ENCODE data around the gene CATSPERB.
"Not testable (repeated sequence)": the region's sequence is repeated elsewhere in the genome, so short reads cannot be mapped to it uniquely, and the experiment has no call there.

CATSPERB gene

DNA sequence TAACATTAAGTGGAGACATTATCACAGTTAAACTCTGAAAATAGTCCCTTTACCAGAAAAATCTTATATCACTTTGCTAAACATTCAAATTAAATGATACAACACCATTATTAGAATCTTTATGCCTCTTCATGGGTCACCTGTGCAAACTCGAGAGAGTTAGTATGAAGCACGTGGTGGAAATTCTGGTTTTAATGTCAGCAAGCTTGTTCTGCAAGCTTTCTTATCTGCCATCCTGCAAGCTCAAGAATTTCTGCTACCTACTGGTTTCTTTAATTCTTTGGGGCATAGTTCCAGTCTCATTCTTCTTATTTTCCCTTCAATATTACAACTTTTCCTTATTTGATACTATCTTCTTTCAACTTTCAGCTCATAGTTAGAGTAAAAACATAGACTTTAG, 868 bp downstream of the CATSPERB start:
- no peak for DNase-seq

DNA sequence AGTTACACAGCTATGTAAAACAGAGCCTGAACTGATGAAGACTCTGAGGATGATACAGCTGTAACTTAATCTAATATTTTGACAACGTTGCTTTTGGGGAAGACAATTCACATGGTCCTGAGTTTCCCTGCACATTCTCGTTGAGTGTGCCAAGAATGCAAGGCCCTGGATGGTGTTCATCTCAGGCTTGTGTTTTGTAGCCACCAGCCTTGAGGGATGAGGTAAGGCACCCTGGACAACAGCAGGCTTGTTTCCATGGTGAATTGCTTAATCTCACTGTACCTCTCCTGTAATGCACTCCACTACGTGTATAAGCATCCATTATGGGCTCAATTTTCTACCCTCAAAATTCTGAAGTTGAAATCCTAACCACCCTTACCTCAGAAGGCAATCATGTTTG, 2.1 kb downstream of the CATSPERB start:
- no peak for DNase-seq

GRCh38 chr14:91728616-91729183, 3.2 kb downstream of the CATSPERB start:
- DNase-seq, result peak; percentile 9

- peak; percentile 19 for DNase-seq
These were observed 4.8 kb downstream of the CATSPERB start for GRCh38 chr14:91727121-91727520.

DNA sequence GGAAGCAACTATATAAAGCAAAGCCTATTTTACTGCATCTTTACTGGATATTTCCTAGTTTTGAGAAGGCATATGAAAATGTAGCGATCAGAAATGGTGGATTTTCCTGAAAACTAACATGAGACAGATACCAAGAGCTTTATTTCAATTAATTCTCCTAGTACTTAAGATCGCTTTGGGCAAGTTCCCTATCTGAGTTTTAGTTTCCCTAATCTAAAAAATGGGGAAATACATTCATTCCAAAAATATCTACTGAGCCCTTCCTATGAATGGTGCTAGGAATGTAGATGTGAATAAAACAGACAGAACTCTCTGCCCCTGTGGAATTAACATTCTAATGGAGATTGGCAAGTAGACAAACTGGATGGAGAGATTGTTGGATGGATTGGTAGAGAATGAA, 8.4 kb downstream of the CATSPERB start:
- DNase-seq, result no peak

DNA sequence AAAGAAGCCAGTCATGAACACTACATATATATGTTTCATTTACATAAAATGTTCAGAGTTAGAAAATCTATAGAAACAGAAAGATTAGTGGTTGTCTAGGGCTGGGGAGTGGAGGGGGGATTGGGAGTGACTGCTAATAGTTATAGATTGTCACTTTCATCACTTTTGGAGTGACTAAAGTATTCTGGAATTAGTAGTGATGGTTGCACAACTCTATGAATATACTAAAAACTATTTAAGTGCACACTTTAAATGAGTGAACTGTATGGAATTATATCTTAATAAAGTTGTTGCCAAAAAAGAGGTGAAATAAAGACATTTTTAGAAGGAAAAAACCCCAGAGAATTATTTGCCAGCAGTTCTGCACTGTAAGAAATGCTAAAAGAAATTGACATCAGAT, 9.5 kb downstream of the CATSPERB start:
- no peak for DNase-seq

- no peak for DNase-seq
These were observed 12.0 kb downstream of the CATSPERB start for GRCh38 chr14:91719839-91720238.

DNA sequence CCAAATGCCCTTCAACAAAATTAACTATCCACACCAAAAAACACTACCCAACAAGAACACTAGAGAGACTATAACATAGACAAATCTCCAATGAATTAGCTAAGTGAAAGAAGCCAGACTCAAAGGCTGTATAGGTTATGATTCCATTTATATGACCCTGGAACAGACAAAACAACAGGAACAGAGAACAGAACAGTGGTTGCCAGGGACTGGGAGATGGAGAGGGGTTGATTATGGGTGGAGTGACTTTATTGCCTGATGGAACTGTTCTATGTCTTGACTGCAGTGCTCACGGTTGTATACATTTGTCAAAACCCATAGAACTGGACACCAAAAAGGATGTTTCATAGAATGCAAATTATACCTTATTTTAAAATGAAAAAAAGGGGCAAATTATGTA, 14.9 kb downstream of the CATSPERB start:
- DNase-seq, result no peak

DNA sequence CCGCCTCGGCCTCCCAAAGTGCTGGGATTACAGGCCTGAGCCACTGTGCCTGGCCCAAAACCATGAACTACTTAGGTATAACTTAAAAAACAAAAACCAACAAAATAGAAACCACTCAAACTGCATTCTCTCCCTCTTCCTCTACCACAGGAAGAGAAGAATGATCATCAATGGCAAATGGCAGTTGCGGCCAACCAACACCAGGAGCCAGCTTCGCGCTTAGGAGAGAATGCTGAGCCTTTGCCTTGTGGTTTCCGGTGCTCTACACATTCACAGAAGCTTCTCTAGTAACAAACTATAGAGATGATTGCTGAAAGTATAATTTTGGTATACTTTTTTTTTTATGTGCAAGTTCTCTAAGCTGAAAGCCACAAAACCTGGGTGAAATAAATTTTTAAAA, 17.1 kb downstream of the CATSPERB start:
- no peak for DNase-seq

DNA sequence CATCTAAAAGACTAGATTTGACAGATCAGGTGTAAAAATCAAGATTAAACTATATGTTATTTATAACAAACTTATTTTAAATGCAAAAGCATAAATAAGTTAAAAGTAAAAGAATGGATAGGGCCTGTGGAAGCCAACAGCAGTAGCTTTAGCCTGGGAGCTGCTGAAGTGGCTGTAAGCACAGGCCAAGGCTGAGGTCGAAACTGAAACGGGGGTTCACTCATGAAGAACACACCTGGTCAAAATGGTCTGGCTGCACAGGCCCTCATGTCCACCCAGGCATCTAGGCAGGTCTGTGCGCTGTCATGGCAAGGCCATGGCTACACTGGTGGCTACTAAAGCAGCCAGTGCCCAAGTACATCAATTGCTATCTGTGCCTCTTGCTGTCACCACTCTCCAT, 23.1 kb downstream of the CATSPERB start:
- no peak for DNase-seq

DNA sequence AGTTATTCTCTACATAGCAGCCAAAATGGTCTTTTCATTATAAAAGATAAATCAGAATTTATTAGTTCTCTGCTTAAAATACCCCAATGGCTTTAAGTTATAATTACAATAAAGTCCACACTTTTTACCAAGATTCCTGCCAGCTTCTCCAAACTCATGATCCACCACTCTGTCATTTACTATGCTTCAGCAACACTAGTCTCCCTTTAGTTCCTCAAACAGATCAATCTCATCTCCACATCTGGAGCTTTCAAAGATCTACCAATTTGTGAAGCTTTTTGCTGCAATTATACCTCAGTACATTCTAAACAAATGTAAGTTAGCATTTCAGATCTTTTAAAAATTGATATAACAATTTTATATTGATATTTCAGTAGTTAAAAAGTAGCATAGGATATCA, 24.9 kb downstream of the CATSPERB start:
- DNase-seq, result no peak

GRCh38 chr14:91694643-91695042, 37.2 kb downstream of the CATSPERB start:
- DNase-seq, result no peak

DNA sequence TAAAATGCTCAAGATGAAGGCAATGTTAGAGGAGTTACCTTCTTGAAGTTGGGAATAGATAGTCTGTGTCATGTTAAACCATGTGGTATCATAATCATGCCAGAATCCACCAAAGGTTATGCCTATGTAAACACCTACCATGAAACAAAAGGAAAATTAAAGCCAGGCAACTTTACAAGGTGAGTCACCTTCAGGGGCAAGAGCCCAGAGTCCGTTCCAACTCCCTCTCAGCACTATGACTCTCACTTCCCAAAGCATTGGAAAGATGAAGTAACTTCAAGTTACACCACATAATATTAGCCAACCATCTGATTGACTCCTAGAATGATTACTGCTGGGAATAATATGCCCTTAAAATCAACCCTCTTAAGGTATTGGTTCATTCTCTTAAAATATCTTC, 38.5 kb downstream of the CATSPERB start:
- DNase-seq, result no peak

DNA sequence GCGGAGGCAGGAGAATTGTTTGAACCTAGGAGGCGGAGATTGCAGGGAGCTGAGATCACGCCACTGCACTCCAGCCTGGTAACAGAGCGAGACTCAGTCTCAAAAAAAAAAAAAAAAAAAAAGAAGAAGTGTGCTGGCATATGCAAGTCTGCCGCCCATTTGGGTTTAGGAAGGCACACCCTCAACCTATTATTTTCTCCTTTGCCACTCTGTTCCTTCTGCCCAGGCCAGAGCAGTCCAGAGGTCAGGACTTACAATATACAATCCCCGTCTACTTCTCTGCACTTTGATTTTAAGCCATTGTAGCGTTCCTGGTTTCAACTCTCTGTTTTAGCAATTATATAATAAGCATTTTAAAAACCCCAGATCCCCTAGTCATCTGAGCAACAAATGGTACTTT, 39.8 kb downstream of the CATSPERB start:
- no peak for DNase-seq

DNA sequence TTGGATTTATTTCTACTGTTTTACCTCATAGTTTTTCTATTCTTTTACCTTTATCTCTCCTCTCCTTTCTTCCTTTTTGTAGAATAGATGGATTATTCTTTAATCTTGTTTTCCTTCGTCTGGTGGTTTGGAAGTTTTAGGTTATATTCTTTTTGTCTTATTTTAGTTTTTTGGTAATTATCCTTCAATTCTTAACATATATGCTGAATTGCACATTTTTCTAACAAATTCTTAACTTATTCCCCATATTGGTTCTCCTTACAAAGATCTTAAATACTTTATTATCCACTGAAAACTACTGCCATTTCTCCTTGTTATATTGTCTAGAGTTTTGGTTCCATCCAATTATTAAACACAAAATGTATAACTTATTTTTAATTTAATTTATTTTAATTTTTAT, 42.3 kb downstream of the CATSPERB start:
- DNase-seq, result no peak

DNA sequence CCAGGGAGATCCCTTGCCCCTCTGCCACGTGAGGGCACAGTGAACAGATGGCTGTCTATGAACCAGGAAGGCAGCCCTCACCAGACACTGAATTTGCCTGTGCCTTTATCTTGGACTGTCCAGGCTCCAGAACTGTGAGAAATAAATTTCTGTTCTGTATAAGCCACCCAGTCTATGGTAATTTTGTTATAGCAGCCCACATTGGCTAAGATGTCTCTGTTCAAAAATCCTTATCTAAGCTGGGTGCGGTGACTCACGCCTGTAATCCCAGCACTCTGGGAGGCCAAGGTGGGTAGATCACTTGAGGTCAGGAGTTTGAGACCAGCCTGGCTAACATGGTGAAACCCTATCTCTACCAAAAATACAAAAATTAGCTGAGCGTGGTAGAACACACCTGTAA, 44.5 kb downstream of the CATSPERB start:
- not testable (repeated sequence) for DNase-seq

- no peak for DNase-seq
These were observed 46.3 kb downstream of the CATSPERB start for GRCh38 chr14:91685600-91685999.

GRCh38 chr14:91681893-91682563, 49.9 kb downstream of the CATSPERB start:
- DNase-seq, result no peak

GRCh38 chr14:91681118-91681517, 50.8 kb downstream of the CATSPERB start:
- no peak for DNase-seq

- no peak for DNase-seq
These were observed 52.6 kb downstream of the CATSPERB start for GRCh38 chr14:91679273-91679672.

GRCh38 chr14:91677687-91678086, 54.2 kb downstream of the CATSPERB start:
- not testable (repeated sequence) for DNase-seq

DNA sequence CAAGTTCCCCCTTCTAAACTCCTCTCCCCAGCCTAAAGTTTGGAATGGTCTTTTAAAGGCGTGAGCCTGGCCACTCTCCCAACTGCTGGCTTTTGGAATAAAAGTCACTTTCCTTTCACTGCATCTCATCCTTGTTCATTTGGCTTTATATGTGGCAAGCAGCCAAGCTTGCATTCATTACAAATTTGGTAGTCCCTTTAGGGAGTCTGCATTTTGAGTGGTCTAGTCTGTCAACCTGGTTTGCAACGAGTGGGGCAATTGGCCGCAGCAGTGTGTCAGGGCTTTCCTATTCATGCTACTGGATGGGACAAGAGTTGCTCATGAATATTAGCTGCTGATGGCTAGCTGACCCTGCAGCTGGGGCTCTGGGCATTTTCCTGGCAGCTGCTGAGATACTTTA, 57.0 kb downstream of the CATSPERB start:
- DNase-seq, result no peak

GRCh38 chr14:91669867-91670266, 62.0 kb downstream of the CATSPERB start:
- no peak for DNase-seq

- not testable (repeated sequence) for DNase-seq
These were observed 64.8 kb downstream of the CATSPERB start for GRCh38 chr14:91667101-91667500.

- DNase-seq, result no peak
These were observed 71.1 kb downstream of the CATSPERB start for GRCh38 chr14:91660790-91661189.
